Fibroblast of skin of right quadriceps (primary cell): ENCODE data around the gene FGF18.
A peak's percentile ranks its signal among the peaks of the same experiment; 100 is the strongest.
"Not testable (repeated sequence)": the region's sequence is repeated elsewhere in the genome, so short reads cannot be mapped to it uniquely, and the experiment has no call there.

ENCODE experiments used
- DNase-seq: peaks from one replicate; pipeline ENCODE4 v3.0.0-alpha.2; 2013

The FGF18 gene

GRCh38 chr5:171475596-171475995 lies 56.1 kb downstream of the FGF18 start:
- DNase-seq, result no peak

- no peak for DNase-seq
Measured at GRCh38 chr5:171476701-171477100, 57.3 kb downstream of the FGF18 start.

- peak; percentile 31 for DNase-seq
Measured at GRCh38 chr5:171477101-171477500, 57.7 kb downstream of the FGF18 start.

- DNase-seq, result no peak
Measured at GRCh38 chr5:171477666-171478065, 58.2 kb downstream of the FGF18 start.

- no peak for DNase-seq
Measured at GRCh38 chr5:171478946-171479775, 59.7 kb downstream of the FGF18 start.

- no peak for DNase-seq
Measured at GRCh38 chr5:171479776-171480125, 60.3 kb downstream of the FGF18 start.

- DNase-seq, result no peak
Measured at GRCh38 chr5:171480239-171480638, 60.8 kb downstream of the FGF18 start.

GRCh38 chr5:171481571-171482433 lies 62.4 kb downstream of the FGF18 start:
- no peak for DNase-seq

GRCh38 chr5:171482434-171482730 lies 62.9 kb downstream of the FGF18 start:
- DNase-seq, result no peak

GRCh38 chr5:171483551-171484135 lies 64.2 kb downstream of the FGF18 start:
- DNase-seq, result peak; percentile 78

GRCh38 chr5:171484460-171484899 lies 65.0 kb downstream of the FGF18 start:
- DNase-seq, result no peak

- DNase-seq, result no peak
Measured at GRCh38 chr5:171485668-171486067, 66.2 kb downstream of the FGF18 start.

- no peak for DNase-seq
Measured at GRCh38 chr5:171486613-171487012, 67.2 kb downstream of the FGF18 start.

- DNase-seq, result no peak
Measured at GRCh38 chr5:171488876-171489275, 69.4 kb downstream of the FGF18 start.

GRCh38 chr5:171492781-171493180 lies 73.3 kb downstream of the FGF18 start:
- no peak for DNase-seq

- no peak for DNase-seq
Measured at GRCh38 chr5:171493646-171494393, 74.4 kb downstream of the FGF18 start.

GRCh38 chr5:171494452-171495121 lies 75.1 kb downstream of the FGF18 start:
- peak; percentile 89 for DNase-seq

- peak; percentile 57 for DNase-seq
Measured at GRCh38 chr5:171495122-171495700, 75.8 kb downstream of the FGF18 start.

- no peak for DNase-seq
Measured at GRCh38 chr5:171496456-171496855, 77.0 kb downstream of the FGF18 start.

GRCh38 chr5:171497494-171497893 lies 78.0 kb downstream of the FGF18 start:
- DNase-seq, result not testable (repeated sequence)

- DNase-seq, result no peak
Measured at GRCh38 chr5:171498166-171498565, 78.7 kb downstream of the FGF18 start.

- no peak for DNase-seq
Measured at GRCh38 chr5:171499611-171500010, 80.2 kb downstream of the FGF18 start.
